Measurements from ENCODE around the gene LENEP. TPM values are rescaled to one million over a fixed set of nuclear protein-coding genes. Genes with fewer than 3 reads are reported as not detected.

Gene LENEP
- total RNA-seq, 4 donors from 2014 or later: not detected

GRCh38 chr1:155024315-155024714, 30.9 kb downstream of the LENEP start:
- no peak for TF ChIP-seq POLR2A (IDR thresholded peaks at IDR 0.05)
- TF ChIP-seq, protein P1, sequence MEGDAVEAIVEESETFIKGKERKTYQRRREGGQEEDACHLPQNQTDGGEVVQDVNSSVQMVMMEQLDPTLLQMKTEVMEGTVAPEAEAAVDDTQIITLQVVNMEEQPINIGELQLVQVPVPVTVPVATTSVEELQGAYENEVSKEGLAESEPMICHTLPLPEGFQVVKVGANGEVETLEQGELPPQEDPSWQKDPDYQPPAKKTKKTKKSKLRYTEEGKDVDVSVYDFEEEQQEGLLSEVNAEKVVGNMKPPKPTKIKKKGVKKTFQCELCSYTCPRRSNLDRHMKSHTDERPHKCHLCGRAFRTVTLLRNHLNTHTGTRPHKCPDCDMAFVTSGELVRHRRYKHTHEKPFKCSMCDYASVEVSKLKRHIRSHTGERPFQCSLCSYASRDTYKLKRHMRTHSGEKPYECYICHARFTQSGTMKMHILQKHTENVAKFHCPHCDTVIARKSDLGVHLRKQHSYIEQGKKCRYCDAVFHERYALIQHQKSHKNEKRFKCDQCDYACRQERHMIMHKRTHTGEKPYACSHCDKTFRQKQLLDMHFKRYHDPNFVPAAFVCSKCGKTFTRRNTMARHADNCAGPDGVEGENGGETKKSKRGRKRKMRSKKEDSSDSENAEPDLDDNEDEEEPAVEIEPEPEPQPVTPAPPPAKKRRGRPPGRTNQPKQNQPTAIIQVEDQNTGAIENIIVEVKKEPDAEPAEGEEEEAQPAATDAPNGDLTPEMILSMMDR (IDR thresholded peaks at IDR 0.05): no peak
- no peak for TF ChIP-seq EP300 (IDR thresholded peaks at IDR 0.05; ENCODE audit: low read depth)
- no peak for TF ChIP-seq POLR2AphosphoS5 (IDR thresholded peaks at IDR 0.05)
- intact Hi-C loops (cut with DNase I; ENCODE audit: low total_unique reads): no loop called here
- no peak overlapping the region for H3K4me3 ChIP-seq
- peaks cover 0 to 3% (median 0%) of the 10 kb centered on the region in 4 donors for H3K4me1 ChIP-seq
- 88 to 89% methylated on average over 8 to 9 of the region's 9 CpGs for WGBS, 2 donors (ENCODE audit: low coverage in 1 of 2)
- no peaks in the 10 kb centered on the region for H3K9me3 ChIP-seq
- no peaks in the 10 kb centered on the region for H3K27me3 ChIP-seq
- in situ Hi-C loops (cut with MboI; ENCODE audit: low pct_ligation_motif_present in 1 of 4, low pct_unique_long_range_greater_than_20kb in 1 of 4, low sequenced_read_pairs in 3 of 4): no loop called here
- no peak overlapping the region for H3K27ac ChIP-seq
- no peak for DNase-seq
- no peaks in the 10 kb centered on the region for H3K36me3 ChIP-seq

DNA sequence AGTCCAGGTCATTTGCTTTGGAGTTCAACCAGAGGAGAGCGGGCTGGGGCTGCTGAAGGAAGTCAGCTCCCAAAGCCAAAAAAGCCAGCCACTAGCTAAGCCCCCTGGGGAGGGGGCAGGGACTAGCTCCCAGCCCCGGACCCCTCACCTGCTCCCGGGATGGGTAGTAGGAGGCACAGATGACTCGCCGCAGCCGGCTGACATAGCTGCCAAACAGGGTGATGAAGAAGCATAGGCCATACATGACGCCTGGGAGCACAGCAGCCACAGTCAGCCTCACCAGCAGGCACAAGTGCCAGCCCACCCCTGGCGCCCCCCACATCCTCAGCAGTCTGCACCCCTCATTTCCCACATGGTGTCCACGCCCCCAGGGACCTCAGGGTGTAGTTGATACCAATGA, 32.8 kb downstream of the LENEP start:
- in situ Hi-C loops (cut with MboI; ENCODE audit: low pct_ligation_motif_present in 1 of 4, low pct_unique_long_range_greater_than_20kb in 1 of 4, low sequenced_read_pairs in 3 of 4) (no loop called here), intact Hi-C loops (cut with DNase I; ENCODE audit: low total_unique reads) (no loop called here)
- H3K4me1 ChIP-seq: peaks cover 0 to 3% (median 0%) of the 10 kb centered on the region in 4 donors
- no peak for DNase-seq
- no peaks in the 10 kb centered on the region for H3K27me3 ChIP-seq
- H3K36me3 ChIP-seq: no peaks in the 10 kb centered on the region
- WGBS, 2 donors (ENCODE audit: low coverage in 1 of 2): 79% methylated on average over 9 of the region's 9 CpGs; no CpG with 5 or more reads in 1 of the 2 donors
- H3K27ac ChIP-seq: no peak overlapping the region
- TF ChIP-seq EP300 (IDR thresholded peaks at IDR 0.05; ENCODE audit: low read depth) (no peak), POLR2AphosphoS5 (IDR thresholded peaks at IDR 0.05) (no peak), POLR2A (IDR thresholded peaks at IDR 0.05) (no peak)
- TF ChIP-seq, protein P1 (IDR thresholded peaks at IDR 0.05): no peak
- no peak overlapping the region for H3K4me3 ChIP-seq
- H3K9me3 ChIP-seq: no peaks in the 10 kb centered on the region

DNA sequence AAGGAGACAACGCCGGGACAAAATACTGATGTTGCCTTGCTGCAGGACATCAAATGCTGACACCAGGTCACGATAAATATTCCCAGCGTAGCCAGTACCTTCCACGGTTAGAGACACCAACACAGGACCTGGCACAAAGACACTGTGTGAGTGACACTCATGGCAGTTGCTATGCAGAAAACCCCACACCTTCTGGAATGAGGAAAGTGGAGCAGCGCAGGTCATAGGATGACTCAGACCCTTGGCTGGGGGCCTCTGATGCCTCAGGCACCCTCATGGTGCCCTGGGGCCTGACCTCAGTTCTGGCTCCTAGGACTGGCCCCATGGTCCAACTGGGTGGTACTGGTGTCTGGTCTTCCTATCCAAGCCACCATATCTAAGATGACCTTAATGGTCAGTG, 33.2 kb downstream of the LENEP start:
- Histone ChIP-seq H3K4me1 (peaks cover 0 to 3% (median 0%) of the 10 kb centered on the region in 4 donors), H3K27ac (no peak overlapping the region), H3K4me3 (no peak overlapping the region), H3K36me3 (no peaks in the 10 kb centered on the region), H3K27me3 (no peaks in the 10 kb centered on the region), H3K9me3 (no peaks in the 10 kb centered on the region)
- 91% methylated on average over 6 of the region's 6 CpGs; no CpG with 5 or more reads in 1 of the 2 donors for WGBS, 2 donors (ENCODE audit: low coverage in 1 of 2)
- no peak for DNase-seq
- in situ Hi-C loops (cut with MboI; ENCODE audit: low pct_ligation_motif_present in 1 of 4, low pct_unique_long_range_greater_than_20kb in 1 of 4, low sequenced_read_pairs in 3 of 4): no loop called here
- TF ChIP-seq POLR2AphosphoS5 (IDR thresholded peaks at IDR 0.05): no peak
- no peak for TF ChIP-seq POLR2A (IDR thresholded peaks at IDR 0.05)
- TF ChIP-seq, protein P1 (IDR thresholded peaks at IDR 0.05): no peak
- TF ChIP-seq EP300 (IDR thresholded peaks at IDR 0.05; ENCODE audit: low read depth): no peak
- intact Hi-C loops (cut with DNase I; ENCODE audit: low total_unique reads): no loop called here

DNA sequence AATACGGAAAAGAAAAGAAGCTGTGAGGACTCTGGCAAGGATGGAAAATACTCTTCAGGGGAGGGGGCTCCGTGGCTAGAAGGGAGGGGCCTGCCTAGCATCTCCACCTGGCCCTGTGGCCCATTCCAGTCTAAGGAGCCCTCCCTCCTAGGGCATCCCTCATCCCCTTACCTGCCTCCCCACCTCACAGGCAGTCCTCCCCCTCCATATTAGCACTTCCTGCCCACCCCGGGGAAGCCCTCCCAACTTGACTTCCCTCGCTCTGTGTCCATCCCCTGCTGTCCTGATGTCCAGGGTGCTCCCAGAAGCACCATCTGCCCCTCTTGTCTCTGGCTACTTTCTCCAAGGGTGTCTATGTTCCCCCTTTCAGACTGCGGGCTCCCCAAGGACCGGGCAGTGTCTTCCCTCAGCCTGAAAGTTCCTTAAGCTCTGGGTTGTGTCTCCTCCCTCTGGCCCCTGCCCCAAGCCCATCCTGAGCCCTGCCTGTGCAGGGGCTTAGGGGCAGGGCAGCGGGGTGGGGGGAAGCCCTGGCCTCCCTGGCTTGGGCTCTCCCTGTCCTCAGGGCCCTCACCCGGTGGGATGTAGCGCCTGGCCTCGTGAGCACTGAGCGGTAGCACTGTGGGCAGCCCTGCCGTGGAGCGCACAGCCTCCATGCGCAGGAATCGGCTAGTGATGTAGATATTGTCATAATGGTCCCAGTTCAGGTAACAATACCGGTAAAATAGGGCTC, 36.3 kb downstream of the LENEP start:
- 85 to 100% methylated on average over 2 to 16 of the region's 16 CpGs for WGBS, 2 donors (ENCODE audit: low coverage in 1 of 2)
- in situ Hi-C loops (cut with MboI; ENCODE audit: low pct_ligation_motif_present in 1 of 4, low pct_unique_long_range_greater_than_20kb in 1 of 4, low sequenced_read_pairs in 3 of 4) (no loop called here), intact Hi-C loops (cut with DNase I; ENCODE audit: low total_unique reads) (no loop called here)
- Histone ChIP-seq H3K9me3 (no peaks in the 10 kb centered on the region), H3K4me1 (no peaks in the 10 kb centered on the region), H3K27ac (no peak overlapping the region), H3K36me3 (no peaks in the 10 kb centered on the region), H3K27me3 (no peaks in the 10 kb centered on the region), H3K4me3 (no peak overlapping the region)
- no peak for TF ChIP-seq POLR2AphosphoS5 (IDR thresholded peaks at IDR 0.05)
- no peak for TF ChIP-seq POLR2A (IDR thresholded peaks at IDR 0.05)
- no peak for TF ChIP-seq EP300 (IDR thresholded peaks at IDR 0.05; ENCODE audit: low read depth)
- TF ChIP-seq, protein P1 (IDR thresholded peaks at IDR 0.05): no peak
- no peak for DNase-seq

Measured in transverse colon (tissue), 4 donors.